T-helper 2 cell treated with Interferon-gamma antibody and Interleukin-4, amounts not matched to agents 5 μg/mL and 100 μg/mL, for 36 hours (primary cell): ENCODE data around the gene TNNT2.

Experiments used
- DNase-seq: peaks from one replicate; pipeline ENCODE4 v3.0.0; 2021; ENCODE audit warnings: low spot score
- H3K27ac Mint-ChIP-seq: one replicate; pipeline ENCODE4 v1.8.0; 2021; ENCODE audit warnings: mild to moderate bottlenecking, mixed read lengths
- H3K27me3 Mint-ChIP-seq: one replicate; pipeline ENCODE4 v1.8.0; 2021; ENCODE audit warnings: low read depth, mixed read lengths
- H3K36me3 Mint-ChIP-seq: one replicate; pipeline ENCODE4 v1.8.0; 2021; ENCODE audit warnings: low read depth, mixed read lengths
- H3K4me1 Mint-ChIP-seq: one replicate; pipeline ENCODE4 v1.8.0; 2021; ENCODE audit warnings: low read depth, mixed read lengths
- H3K4me3 Mint-ChIP-seq: one replicate; pipeline ENCODE4 v1.8.0; 2022; ENCODE audit warnings: mild to moderate bottlenecking, moderate library complexity, mixed read lengths
- H3K9me3 Mint-ChIP-seq: one replicate; pipeline ENCODE4 v1.8.0; 2021; ENCODE audit warnings: mixed read lengths

The TNNT2 gene

DNA sequence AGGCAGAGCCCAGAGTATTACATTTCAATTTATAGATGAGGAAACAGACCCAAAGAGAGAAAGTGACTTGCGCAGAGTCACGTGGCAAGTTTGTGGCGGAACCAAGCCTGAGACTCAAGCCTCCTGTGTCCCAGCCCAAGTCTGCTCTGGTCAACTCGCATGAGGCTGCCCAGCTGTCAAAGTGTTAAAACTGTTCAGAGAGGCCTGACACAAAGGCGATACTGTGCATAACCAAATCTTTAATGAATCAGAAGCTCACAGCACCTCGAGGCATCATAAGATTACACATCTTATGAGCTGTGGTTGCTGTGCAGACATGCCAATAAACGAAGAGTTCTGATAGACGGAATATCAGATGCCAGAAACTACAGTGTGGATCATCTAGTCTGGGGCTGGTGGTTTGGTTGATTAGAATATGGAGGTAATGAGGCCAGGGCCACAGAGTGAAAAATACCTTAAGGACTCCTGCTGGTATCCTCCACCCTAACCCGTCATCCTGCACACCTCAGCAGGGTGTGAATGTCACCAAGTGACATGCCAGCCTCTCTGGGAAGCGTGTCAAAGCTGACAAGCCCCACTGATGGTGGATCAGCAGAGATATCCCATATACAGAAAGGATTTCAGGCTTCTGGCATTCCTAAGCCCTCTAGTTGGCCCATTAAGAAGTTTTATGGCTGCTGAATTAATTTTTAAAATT lies 42.2 kb downstream of the TNNT2 start:
- Mint-ChIP-seq H3K4me1 (no peaks in the 10 kb centered on the region), H3K4me3 (no peak overlapping the region), H3K27ac (no peak overlapping the region), H3K27me3 (peaks cover 7% of the 10 kb centered on the region), H3K36me3 (no peaks in the 10 kb centered on the region), H3K9me3 (no peaks in the 10 kb centered on the region)
- DNase-seq = no peak

DNA sequence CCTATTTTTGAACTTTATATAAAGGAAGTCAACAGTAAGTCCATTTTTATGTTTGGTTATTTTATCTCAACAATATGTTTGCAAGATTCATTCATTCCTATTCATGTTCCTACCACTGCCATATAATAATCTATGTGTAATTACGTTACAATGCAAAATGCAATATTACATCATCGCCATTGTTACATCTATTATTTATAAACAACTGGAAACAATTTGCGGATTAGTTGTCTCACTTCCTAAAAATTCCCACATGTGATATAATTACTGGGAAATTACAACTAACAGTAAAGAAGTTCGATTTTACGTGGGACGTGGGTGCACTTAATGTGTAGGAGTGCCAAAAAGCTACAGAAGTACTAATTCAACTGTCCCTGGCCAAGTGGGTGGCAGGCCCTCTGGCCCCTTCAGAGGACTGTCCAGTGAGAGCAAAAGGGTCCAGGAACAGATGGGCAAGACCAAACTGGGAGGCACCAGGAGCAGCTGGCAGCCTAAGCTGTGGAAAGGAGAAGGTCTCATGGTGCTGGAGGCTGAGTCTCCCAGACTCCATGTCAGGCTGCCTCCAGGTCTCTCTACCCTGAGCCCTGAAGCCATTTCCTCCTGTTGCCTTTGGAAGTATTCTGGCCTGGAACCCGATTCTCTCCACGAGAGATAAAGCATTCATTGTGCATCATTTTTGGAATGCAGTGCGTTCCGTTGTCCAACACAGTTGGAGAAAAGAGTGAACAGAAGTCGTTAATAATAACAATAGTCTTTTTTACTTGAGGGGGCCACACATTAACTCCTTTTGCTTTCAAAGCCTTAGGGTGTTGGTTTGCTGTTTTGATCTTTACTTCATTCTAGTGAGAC lies 42.9 kb downstream of the TNNT2 start:
- DNase-seq = no peak
- no peak overlapping the region for H3K4me3 Mint-ChIP-seq
- H3K9me3 Mint-ChIP-seq = no peaks in the 10 kb centered on the region
- H3K27me3 Mint-ChIP-seq = peaks cover 3% of the 10 kb centered on the region
- no peak overlapping the region for H3K27ac Mint-ChIP-seq
- no peaks in the 10 kb centered on the region for H3K36me3 Mint-ChIP-seq
- no peaks in the 10 kb centered on the region for H3K4me1 Mint-ChIP-seq

GRCh38 chr1:201332616-201333335 lies 44.7 kb downstream of the TNNT2 start:
- H3K4me1 Mint-ChIP-seq = no peaks in the 10 kb centered on the region
- no peaks in the 10 kb centered on the region for H3K27me3 Mint-ChIP-seq
- no peak overlapping the region for H3K27ac Mint-ChIP-seq
- no peak for DNase-seq
- H3K4me3 Mint-ChIP-seq = no peak overlapping the region
- H3K9me3 Mint-ChIP-seq = no peaks in the 10 kb centered on the region
- no peaks in the 10 kb centered on the region for H3K36me3 Mint-ChIP-seq

DNA sequence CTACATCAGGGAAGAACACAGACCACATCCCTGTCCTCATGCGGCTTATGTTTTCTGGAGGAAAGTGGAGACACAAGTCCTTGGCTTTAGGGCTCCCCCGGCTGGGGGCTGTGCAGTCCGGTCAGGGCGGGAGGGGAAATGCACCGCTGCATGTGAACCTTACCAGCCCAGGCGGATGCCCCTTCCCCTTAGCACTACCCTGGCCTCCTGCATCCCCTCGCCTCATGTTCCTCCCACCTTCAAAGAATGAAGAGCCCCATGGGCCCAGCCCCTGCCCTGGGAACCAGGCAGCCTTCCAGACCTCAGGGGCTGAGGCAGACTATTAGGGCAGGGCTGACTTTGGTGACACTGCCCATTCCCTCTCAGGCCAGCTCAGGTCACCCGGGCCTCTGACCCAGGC lies 45.5 kb downstream of the TNNT2 start:
- Mint-ChIP-seq H3K9me3 (no peaks in the 10 kb centered on the region), H3K27ac (no peak overlapping the region), H3K27me3 (peaks cover 2% of the 10 kb centered on the region)

GRCh38 chr1:201331166-201331565 lies 46.3 kb downstream of the TNNT2 start:
- Mint-ChIP-seq H3K9me3 (no peaks in the 10 kb centered on the region), H3K27me3 (peaks cover 4% of the 10 kb centered on the region), H3K27ac (no peak overlapping the region), H3K4me3 (no peak overlapping the region), H3K4me1 (no peaks in the 10 kb centered on the region), H3K36me3 (no peaks in the 10 kb centered on the region)
- no peak for DNase-seq

More for the DNA sequence above, 45.5 kb downstream of the TNNT2 start:
- H3K4me3 Mint-ChIP-seq = no peak overlapping the region
- no peaks in the 10 kb centered on the region for H3K36me3 Mint-ChIP-seq
- DNase-seq = no peak
- no peaks in the 10 kb centered on the region for H3K4me1 Mint-ChIP-seq

DNA sequence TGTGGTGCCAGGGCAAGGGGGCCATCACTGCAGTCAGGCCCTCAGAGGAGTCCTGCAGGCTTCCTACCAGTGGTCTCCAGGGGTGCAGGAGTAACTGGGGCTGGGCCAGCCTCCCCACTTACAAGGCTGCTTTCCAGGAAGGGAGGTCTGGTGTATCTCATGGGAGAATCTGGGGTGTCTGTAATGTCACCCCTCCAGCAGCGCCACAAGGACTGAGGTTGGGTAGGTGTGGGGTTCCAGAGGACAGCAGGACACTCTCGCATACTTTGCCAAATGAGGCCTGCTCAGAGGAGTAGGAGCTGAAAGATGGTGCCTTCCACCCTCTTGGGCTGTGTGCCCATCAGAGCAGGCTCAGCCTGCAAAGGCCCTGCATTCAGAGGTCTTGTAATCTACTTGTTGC lies 46.9 kb downstream of the TNNT2 start:
- no peaks in the 10 kb centered on the region for H3K9me3 Mint-ChIP-seq
- no peak overlapping the region for H3K4me3 Mint-ChIP-seq
- H3K36me3 Mint-ChIP-seq = no peaks in the 10 kb centered on the region
- no peak overlapping the region for H3K27ac Mint-ChIP-seq
- H3K27me3 Mint-ChIP-seq = peaks cover 4% of the 10 kb centered on the region
- no peak for DNase-seq
- no peaks in the 10 kb centered on the region for H3K4me1 Mint-ChIP-seq

DNA sequence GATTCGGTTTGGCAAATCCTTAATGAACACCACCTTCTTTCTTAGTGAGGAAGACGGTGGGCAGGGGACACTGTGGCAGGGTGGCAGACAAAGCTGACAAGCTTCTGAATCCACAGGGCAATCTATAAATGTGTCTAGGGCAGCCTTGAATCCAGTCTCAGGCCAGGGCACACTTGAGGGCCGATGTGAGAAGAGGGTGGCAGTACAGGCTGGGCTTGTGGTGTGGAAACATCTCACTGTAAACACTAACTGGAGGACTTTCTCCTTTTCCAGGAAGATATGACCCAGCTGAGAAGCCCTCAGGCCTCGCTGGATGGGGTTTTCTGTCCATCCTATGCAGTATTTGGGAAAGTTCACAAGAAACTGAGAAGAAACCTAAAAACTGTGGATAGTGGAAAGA lies 47.7 kb downstream of the TNNT2 start:
- Mint-ChIP-seq H3K27me3 (peaks cover 4% of the 10 kb centered on the region), H3K36me3 (no peaks in the 10 kb centered on the region), H3K4me3 (no peak overlapping the region), H3K9me3 (no peaks in the 10 kb centered on the region), H3K4me1 (no peaks in the 10 kb centered on the region), H3K27ac (no peak overlapping the region)
- no peak for DNase-seq

DNA sequence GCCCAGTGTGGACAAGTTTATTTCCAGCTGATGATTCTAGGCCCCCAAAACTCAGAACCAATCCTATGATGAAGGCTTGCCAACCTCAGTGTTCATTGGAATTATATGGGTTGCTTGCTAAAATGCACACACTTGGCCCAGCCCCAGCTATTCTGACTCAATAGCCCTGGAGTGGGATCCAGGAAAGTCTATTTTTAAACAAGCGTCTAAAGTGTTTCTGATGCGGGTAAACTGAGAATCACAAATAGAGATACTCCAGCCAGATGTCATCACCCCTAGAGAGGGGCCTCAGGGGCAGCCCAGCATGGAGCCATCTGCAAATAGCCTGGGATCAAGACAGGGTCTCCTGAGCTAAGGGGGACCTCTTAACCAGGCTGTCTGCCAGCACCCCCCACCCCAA lies 48.2 kb downstream of the TNNT2 start:
- H3K4me3 Mint-ChIP-seq = no peak overlapping the region
- H3K9me3 Mint-ChIP-seq = no peaks in the 10 kb centered on the region
- H3K27me3 Mint-ChIP-seq = peaks cover 4% of the 10 kb centered on the region
- no peak for DNase-seq
- no peaks in the 10 kb centered on the region for H3K36me3 Mint-ChIP-seq
- H3K27ac Mint-ChIP-seq = no peak overlapping the region
- no peaks in the 10 kb centered on the region for H3K4me1 Mint-ChIP-seq

- H3K27me3 Mint-ChIP-seq = peaks cover 4% of the 10 kb centered on the region
- H3K4me1 Mint-ChIP-seq = no peaks in the 10 kb centered on the region
- no peak overlapping the region for H3K27ac Mint-ChIP-seq
- H3K36me3 Mint-ChIP-seq = no peaks in the 10 kb centered on the region
- H3K9me3 Mint-ChIP-seq = no peaks in the 10 kb centered on the region
- no peak for DNase-seq
- H3K4me3 Mint-ChIP-seq = no peak overlapping the region
Observed at GRCh38 chr1:201328576-201328975, 48.9 kb downstream of the TNNT2 start.

DNA sequence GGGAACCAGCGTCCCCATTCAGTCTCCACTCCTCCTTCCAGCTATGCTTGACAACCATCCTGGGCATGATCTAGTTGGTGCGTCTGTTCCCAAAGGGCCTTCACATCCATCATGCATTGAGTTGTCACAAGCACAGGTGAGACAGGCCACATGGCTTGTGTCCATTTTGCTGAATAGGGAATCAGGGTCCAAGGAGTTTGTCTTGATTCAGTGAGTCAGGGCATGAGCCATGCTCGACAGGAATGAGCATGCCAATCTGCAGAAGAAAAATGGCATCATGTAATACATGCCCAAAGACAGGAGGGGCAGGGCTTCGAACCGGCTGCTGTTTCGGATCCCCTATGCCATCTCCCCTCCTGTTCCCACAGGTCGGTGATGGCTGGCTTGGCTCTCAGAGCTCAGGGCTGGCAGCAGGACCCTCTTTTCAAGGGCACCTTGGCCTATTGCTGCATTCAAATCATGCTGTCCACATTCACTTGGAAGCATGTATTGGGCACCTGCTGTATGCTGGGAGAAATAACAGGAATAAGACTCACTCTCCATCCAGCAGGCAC lies 49.7 kb downstream of the TNNT2 start:
- H3K27me3 Mint-ChIP-seq = peaks cover 4% of the 10 kb centered on the region
- no peak for DNase-seq
- H3K4me3 Mint-ChIP-seq = no peak overlapping the region
- H3K36me3 Mint-ChIP-seq = no peaks in the 10 kb centered on the region
- H3K9me3 Mint-ChIP-seq = no peaks in the 10 kb centered on the region
- no peak overlapping the region for H3K27ac Mint-ChIP-seq
- H3K4me1 Mint-ChIP-seq = no peaks in the 10 kb centered on the region

DNA sequence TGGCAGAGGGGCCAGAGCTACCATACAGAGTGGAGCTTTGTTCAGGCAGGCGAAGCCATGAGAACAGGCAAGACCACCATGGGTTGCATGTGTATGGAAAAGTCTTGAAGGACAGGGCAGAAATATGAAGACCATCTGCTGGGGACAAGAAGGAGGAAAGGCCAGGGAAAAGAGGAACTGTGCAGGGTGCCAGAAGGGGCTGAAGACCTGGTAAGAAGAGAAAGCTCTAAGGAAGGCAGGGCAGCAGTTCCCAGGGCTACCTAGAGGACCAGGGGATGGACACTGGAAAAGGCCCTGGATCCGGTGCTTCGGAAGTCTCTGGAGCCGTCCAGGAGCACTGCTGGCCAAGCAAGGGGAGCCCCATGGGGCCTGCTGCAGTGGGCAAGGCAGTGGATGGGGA lies 50.8 kb downstream of the TNNT2 start:
- Mint-ChIP-seq H3K4me1 (no peaks in the 10 kb centered on the region), H3K36me3 (no peaks in the 10 kb centered on the region), H3K9me3 (no peaks in the 10 kb centered on the region), H3K27me3 (peaks cover 4% of the 10 kb centered on the region), H3K4me3 (no peak overlapping the region), H3K27ac (no peak overlapping the region)
- no peak for DNase-seq

GRCh38 chr1:201325678-201326060 lies 51.8 kb downstream of the TNNT2 start:
- Mint-ChIP-seq H3K9me3 (no peaks in the 10 kb centered on the region), H3K4me1 (no peaks in the 10 kb centered on the region), H3K36me3 (no peaks in the 10 kb centered on the region), H3K4me3 (no peak overlapping the region), H3K27me3 (peaks cover 4% of the 10 kb centered on the region), H3K27ac (no peak overlapping the region)
- DNase-seq = no peak

DNA sequence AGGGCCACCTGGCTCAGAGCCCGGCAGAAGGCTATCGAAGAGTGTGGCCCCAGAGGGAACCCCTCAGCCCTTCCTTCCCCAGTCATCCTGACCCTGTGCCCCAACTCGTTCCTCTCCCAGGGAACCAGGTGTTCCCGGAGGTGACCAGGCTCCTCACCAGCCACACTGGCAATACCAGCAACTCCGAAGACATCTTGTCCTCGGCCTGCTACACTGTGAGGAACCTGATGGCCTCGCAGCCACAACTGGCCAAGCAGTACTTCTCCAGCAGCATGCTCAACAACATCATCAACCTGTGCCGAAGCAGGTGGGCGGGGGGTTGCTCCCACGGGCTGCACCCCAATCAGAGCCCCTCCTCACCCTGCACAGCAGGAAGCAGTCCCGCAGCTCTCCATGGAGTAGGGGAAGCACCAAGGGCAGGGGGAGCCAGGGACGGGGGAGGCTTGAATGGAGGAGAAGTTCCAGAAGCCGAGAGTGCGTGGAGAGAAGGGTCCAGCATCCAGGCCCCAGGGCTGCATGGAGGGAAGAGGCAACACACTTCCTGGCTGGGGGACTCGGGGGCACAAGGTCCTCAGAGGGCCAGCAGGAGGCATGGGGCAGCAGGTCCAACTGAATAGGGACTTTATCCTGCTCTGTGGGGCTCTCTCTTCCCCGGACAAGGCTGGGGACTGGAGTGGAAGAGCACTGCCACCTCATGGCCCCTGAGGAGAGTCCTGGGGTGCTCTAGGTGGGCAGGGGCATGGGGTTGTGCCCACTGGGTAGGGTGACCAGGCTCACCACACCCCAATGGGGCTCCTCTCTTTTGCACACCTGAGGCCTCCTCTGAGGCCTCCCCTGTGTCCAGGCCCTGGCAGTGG lies 52.4 kb downstream of the TNNT2 start:
- Mint-ChIP-seq H3K27ac (no peak overlapping the region), H3K4me3 (no peak overlapping the region), H3K9me3 (no peaks in the 10 kb centered on the region), H3K36me3 (no peaks in the 10 kb centered on the region), H3K27me3 (peaks cover 4% of the 10 kb centered on the region), H3K4me1 (no peaks in the 10 kb centered on the region)
- no peak for DNase-seq
